RWPE1 (cell line): Measurements from ENCODE around the gene RNF214.

Experiments used
- CTCF ChIA-PET: fragments of 350-600 bp; sonication (Branson Sonifier 250); formaldehyde crosslinking; extraction: SDS; loops from one replicate; lab custom pipeline; 2021; lab: Yijun Ruan, JAX
- POLR2A ChIA-PET: fragments of 400-600 bp; formaldehyde crosslinking; extraction: SDS; loops from one replicate; lab custom pipeline; 2020; ENCODE audit warnings: antibody characterized with exemption; ENCODE audit not compliant: low non-redundant PET; lab: Yijun Ruan, JAX
- DNase-seq: peaks from one replicate; pipeline ENCODE4 v3.0.0; 2012; ENCODE audit warnings: low spot score
- H3K27ac ChIP-seq: fragments of 450-650 bp; 2 replicates; pipeline ENCODE4 v1.5.1; 2017
- TF ChIP-seq, protein P1 (sequence below): fragments of 450-650 bp; conservative IDR thresholded peaks from 2 replicates; pipeline ENCODE4 v1.5.1; 2017; ENCODE audit warnings: low read depth, mild to moderate bottlenecking

The RNF214 gene

DNA sequence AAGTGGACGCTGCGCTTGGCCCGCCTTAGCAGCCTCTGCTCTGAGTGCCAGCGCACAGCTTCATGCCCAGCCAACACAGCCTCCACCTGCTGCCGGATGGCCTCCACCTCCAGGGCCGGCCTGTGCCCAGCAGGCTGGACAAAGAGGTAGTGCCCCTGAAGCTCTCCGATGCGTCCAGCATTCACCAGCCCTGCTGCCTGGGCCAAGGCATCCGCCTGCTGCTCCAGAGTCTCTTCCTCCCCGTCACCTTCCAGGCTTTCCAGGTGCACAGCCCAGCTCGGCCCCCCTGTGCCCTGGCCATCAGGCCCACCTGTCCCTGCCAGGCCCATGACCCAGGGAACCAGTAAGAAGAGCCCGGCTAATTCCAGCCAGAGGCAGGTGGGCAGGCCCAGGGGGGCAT, 3.1 kb upstream of the RNF214 start:
- H3K27ac ChIP-seq, result peak overlapping the region; percentile 4; the same call in 1 of the 2 replicates
- CTCF ChIA-PET, result interaction anchor here (0.6 kb wide), 1 partner anchor 183 kb away, joined by 3 read pairs; no protein-coding TSS in a partner anchor
- POLR2A ChIA-PET, result no interaction called here
- DNase-seq, result no peak
- TF ChIP-seq, protein P1, sequence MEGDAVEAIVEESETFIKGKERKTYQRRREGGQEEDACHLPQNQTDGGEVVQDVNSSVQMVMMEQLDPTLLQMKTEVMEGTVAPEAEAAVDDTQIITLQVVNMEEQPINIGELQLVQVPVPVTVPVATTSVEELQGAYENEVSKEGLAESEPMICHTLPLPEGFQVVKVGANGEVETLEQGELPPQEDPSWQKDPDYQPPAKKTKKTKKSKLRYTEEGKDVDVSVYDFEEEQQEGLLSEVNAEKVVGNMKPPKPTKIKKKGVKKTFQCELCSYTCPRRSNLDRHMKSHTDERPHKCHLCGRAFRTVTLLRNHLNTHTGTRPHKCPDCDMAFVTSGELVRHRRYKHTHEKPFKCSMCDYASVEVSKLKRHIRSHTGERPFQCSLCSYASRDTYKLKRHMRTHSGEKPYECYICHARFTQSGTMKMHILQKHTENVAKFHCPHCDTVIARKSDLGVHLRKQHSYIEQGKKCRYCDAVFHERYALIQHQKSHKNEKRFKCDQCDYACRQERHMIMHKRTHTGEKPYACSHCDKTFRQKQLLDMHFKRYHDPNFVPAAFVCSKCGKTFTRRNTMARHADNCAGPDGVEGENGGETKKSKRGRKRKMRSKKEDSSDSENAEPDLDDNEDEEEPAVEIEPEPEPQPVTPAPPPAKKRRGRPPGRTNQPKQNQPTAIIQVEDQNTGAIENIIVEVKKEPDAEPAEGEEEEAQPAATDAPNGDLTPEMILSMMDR, result no peak

GRCh38 chr11:117229931-117230285, 2.6 kb upstream of the RNF214 start:
- peak overlapping the region; percentile 4; the same call in 1 of the 2 replicates for H3K27ac ChIP-seq
- POLR2A ChIA-PET, result no interaction called here
- no peak for DNase-seq
- TF ChIP-seq, protein P1, result no peak
- CTCF ChIA-PET, result no interaction called here

- CTCF ChIA-PET, result no interaction called here
Observed at GRCh38 chr11:117230286-117230961, 2.0 kb upstream of the RNF214 start.

DNA sequence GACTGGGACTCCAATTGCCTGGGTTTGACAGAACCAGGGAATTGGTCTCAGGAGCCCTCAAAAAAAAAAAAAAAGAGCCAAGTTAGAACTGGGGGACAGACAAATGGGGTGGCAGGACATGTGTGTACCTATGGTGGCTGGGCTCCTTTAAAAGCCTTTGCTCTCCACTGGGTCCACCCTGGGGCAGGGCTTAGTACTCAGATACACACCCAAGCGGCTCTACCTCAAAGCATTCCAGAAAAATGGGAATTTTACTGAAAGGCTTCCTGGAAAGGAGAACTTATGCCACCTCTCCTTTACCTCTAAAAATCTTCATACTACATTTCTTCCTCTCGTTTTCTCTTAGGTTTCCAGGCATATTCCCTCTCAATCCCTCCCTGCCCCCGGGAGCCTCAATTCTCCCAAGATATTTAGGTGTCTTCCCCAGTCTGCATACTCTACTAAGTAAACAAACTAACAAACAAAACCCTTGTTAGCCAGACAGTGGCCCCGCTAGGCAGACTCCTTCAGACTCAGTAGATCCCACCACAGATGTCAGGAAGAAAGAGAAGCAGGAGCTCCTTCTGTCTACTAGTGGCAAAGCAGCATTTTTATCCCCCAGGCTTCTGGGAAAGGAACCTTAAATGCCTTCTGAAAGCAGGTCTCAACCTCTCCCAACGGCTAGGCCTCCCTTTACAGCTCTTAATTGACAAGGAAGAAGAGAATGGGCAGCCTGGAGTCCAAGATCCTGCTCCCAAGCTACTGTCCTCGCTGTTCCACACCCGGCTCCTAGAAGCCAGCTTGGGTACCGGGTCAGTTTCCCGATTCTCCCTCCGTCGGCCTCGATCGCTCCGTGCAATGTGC, 1.3 kb upstream of the RNF214 start:
- CTCF ChIA-PET, result interaction anchor here (0.6 to 1.1 kb wide), 3 partner anchors 10 to 341 kb away, joined by 3 to 7 read pairs (median 3); no protein-coding TSS in a partner anchor
- POLR2A ChIA-PET, result no interaction called here
- peak; percentile 41 for DNase-seq
- peak overlapping the region; percentile 84 for H3K27ac ChIP-seq
- TF ChIP-seq, protein P1, result no peak

More at GRCh38 chr11:117230286-117230961, 2.0 kb upstream of the RNF214 start:
- H3K27ac ChIP-seq, result peak overlapping the region; percentile 53
- POLR2A ChIA-PET, result no interaction called here
- TF ChIP-seq, protein P1, result no peak
- no peak for DNase-seq

DNA sequence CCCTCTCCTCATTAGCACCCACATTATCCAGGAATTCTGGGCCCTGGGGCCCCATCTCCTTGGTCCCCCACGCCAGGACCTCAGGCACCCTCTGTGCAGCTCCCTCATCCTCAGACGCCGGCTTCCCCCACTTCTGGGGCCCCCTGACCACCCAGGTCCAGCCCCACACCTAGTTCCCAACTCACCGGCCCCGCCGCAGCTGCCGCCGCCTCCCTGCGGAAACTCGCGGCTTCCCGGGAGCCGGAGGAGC, 704 bp upstream of the RNF214 start, which contains the start of gene PCSK7:
Gene PCSK7 (minus strand): TSS at position 232 of the 250 bp plus-strand sequence. CDS start 2,229 bp downstream, outside the sequence.
- TF ChIP-seq, protein P1, result no peak
- POLR2A ChIA-PET, result no interaction called here
- H3K27ac ChIP-seq, result peak within 1 kb of the TSS; percentile 84
- no peak for DNase-seq
- CTCF ChIA-PET, result interaction anchor here (0.6 to 1.1 kb wide), 6 partner anchors 10 to 1766 kb away, joined by 3 to 7 read pairs (median 3); no protein-coding TSS in a partner anchor

DNA sequence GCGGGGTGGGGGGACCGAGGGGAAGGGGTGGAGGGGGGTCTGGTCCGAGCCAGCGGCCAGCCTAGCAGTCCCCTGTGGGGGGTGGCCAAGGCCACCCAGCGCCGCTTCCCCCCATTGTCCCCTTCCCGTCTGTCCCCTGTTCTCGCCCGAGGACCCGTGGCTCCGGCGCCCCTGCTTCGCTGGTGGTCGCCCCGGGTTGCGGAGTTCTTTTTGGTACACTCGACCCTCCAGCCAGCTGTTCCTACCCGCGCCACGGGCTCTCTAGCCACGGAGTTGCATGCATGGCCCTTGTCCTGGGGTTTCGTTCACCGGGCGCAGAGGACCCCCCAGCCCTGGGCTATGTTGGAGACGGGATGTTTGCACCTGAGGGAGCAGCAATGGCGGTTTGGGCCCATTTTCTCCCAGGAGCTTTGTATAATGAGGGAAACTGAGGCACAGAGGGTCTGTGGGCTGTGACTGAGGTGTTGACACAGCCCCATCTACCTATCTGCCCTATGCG, 489 bp downstream of the RNF214 start:
- DNase-seq, result peak; percentile 26
- TF ChIP-seq, protein P1, result no peak
- ChIA-PET CTCF (interaction anchor here (0.7 kb wide), 1 partner anchor 1307 kb away, joined by 4 read pairs; no protein-coding TSS in a partner anchor), POLR2A (no interaction called here)
- H3K27ac ChIP-seq, result peak overlapping the region; percentile 84
